ENCODE data around the gene PCGF3. TPM values are rescaled to one million over a fixed set of nuclear protein-coding genes. Genes with fewer than 3 reads are reported as not detected.

Gene PCGF3
- total RNA-seq, 4 donors from 2014 or later = 54.8 to 123 (median 90.5) TPM

DNA sequence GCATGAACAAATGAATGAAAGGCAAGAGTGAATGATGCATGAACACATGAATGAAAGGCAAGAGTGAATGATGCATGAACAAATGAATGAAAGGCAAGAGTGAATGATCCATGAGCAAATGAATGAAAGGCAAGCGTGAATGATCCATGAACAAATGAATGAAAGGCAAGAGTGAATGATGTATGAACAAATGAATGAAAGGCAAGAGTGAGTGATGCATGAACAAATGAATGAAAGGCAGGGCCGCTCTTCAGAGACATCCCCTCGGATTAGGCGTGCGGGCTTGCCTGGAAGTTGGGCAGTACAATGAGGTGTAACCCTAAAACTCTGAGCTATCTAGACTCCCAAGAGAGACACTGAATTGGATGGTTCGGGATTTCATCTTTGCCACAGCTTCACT lies 3.7 kb downstream of the PCGF3 start:
- no peaks in the 10 kb centered on the region for H3K9me3 ChIP-seq
- no peak overlapping the region for H3K27ac ChIP-seq
- H3K27me3 ChIP-seq = no peaks in the 10 kb centered on the region
- peaks cover 0 to 45% (median 16%) of the 10 kb centered on the region in 4 donors for H3K4me1 ChIP-seq
- peaks cover 0 to 16% (median 0%) of the 10 kb centered on the region in 3 donors for H3K36me3 ChIP-seq
- DNase-seq (ENCODE audit: low spot score in 2 of 2) = no peak
- TF ChIP-seq POLR2A (IDR thresholded peaks at IDR 0.05) = no peak
- no peak for TF ChIP-seq EP300 (IDR thresholded peaks at IDR 0.05)
- TF ChIP-seq, protein P1, sequence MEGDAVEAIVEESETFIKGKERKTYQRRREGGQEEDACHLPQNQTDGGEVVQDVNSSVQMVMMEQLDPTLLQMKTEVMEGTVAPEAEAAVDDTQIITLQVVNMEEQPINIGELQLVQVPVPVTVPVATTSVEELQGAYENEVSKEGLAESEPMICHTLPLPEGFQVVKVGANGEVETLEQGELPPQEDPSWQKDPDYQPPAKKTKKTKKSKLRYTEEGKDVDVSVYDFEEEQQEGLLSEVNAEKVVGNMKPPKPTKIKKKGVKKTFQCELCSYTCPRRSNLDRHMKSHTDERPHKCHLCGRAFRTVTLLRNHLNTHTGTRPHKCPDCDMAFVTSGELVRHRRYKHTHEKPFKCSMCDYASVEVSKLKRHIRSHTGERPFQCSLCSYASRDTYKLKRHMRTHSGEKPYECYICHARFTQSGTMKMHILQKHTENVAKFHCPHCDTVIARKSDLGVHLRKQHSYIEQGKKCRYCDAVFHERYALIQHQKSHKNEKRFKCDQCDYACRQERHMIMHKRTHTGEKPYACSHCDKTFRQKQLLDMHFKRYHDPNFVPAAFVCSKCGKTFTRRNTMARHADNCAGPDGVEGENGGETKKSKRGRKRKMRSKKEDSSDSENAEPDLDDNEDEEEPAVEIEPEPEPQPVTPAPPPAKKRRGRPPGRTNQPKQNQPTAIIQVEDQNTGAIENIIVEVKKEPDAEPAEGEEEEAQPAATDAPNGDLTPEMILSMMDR (IDR thresholded peaks at IDR 0.05) = no peak
- 88 to 95% methylated on average over 6 of the region's 6 CpGs for WGBS, 2 donors
- no peak overlapping the region for H3K4me3 ChIP-seq

DNA sequence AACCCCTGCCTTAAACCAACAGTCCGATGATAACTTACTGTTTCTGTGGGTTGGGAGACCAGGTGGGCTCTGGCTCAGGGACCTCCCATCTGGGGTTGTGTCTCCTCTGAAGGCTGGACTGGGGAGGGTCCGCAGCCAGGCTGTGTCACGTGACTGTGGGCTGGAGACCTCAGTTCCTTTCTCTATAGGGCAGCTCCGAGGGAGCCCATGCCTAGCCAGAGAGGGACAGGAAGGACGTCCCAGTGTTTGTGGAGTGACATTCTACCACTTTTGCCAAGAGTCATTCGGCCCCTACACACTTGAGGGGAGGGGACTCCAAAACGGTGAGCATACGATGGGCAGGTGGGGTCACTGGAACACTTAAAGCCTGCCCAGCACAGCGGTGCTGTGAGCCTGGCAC lies 4.5 kb downstream of the PCGF3 start:
- no peak for DNase-seq (ENCODE audit: low spot score in 2 of 2)
- peaks cover 0 to 40% (median 15%) of the 10 kb centered on the region in 4 donors for H3K4me1 ChIP-seq
- H3K4me3 ChIP-seq = no peak overlapping the region
- 69 to 94% methylated on average over 9 of the region's 9 CpGs for WGBS, 2 donors
- no peaks in the 10 kb centered on the region for H3K9me3 ChIP-seq
- H3K27ac ChIP-seq = no peak overlapping the region
- TF ChIP-seq POLR2A (IDR thresholded peaks at IDR 0.05) (no peak), EP300 (IDR thresholded peaks at IDR 0.05) (no peak)
- TF ChIP-seq, protein P1 (IDR thresholded peaks at IDR 0.05) = no peak
- H3K27me3 ChIP-seq = no peaks in the 10 kb centered on the region
- H3K36me3 ChIP-seq = peaks cover 0 to 19% (median 0%) of the 10 kb centered on the region in 3 donors

DNA sequence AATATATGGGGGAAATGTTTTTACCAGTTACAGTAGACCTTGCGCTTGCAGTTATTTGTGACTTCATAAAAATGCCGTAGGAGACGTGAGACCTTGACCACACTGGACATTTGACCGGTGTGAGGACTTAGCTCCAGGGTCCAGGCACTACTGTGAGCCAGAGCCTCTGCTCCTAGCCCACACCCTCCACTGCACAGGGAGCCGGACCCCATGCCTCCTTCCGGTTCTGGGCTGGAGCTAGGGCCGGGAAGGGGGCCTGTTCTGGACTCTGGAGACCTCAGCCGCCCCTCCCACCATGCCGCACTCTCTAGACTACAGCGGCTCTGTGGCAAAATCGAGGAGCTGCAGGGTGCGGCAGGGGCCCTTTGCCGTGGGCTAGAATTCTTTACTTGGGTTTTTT lies 5.3 kb downstream of the PCGF3 start:
- WGBS, 2 donors = 75 to 85% methylated on average over 13 of the region's 13 CpGs
- no peak overlapping the region for H3K27ac ChIP-seq
- H3K36me3 ChIP-seq = peaks cover 0 to 19% (median 0%) of the 10 kb centered on the region in 3 donors
- H3K9me3 ChIP-seq = no peaks in the 10 kb centered on the region
- TF ChIP-seq EP300 (IDR thresholded peaks at IDR 0.05) = no peak
- TF ChIP-seq POLR2A (IDR thresholded peaks at IDR 0.05) = no peak
- TF ChIP-seq, protein P1 (IDR thresholded peaks at IDR 0.05) = no peak
- DNase-seq (ENCODE audit: low spot score in 2 of 2) = no peak
- no peaks in the 10 kb centered on the region for H3K27me3 ChIP-seq
- no peak overlapping the region for H3K4me3 ChIP-seq
- H3K4me1 ChIP-seq = peaks cover 0 to 38% (median 14%) of the 10 kb centered on the region in 4 donors

DNA sequence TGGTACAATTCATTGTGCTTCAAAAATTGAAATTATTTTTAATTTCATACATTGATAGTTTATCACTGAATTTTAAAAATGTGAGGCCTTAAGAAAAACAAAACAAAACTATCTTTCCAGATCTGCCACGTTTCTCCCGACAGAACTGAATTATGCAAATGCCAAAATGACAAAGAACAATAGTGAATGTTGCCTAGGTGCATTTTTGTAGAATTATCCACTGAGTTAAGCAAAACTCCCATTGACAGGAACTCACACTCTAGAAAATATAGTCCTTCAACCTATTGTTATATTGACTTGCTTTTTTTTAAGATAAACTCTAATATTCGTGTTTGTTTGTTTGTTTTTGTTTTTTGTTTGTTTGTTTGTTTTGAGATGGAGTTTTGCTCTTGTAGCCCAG lies 6.5 kb downstream of the PCGF3 start:
- Histone ChIP-seq H3K9me3 (no peaks in the 10 kb centered on the region), H3K27me3 (no peaks in the 10 kb centered on the region), H3K36me3 (peaks cover 0 to 19% (median 0%) of the 10 kb centered on the region in 3 donors), H3K27ac (no peak overlapping the region), H3K4me3 (no peak overlapping the region), H3K4me1 (peaks cover 0 to 29% (median 12%) of the 10 kb centered on the region in 4 donors)
- TF ChIP-seq, protein P1 (IDR thresholded peaks at IDR 0.05) = no peak
- TF ChIP-seq POLR2A (IDR thresholded peaks at IDR 0.05) = no peak
- TF ChIP-seq EP300 (IDR thresholded peaks at IDR 0.05) = no peak
- DNase-seq (ENCODE audit: low spot score in 2 of 2) = no peak
- 33 to 42% methylated on average over 3 of the region's 3 CpGs for WGBS, 2 donors

DNA sequence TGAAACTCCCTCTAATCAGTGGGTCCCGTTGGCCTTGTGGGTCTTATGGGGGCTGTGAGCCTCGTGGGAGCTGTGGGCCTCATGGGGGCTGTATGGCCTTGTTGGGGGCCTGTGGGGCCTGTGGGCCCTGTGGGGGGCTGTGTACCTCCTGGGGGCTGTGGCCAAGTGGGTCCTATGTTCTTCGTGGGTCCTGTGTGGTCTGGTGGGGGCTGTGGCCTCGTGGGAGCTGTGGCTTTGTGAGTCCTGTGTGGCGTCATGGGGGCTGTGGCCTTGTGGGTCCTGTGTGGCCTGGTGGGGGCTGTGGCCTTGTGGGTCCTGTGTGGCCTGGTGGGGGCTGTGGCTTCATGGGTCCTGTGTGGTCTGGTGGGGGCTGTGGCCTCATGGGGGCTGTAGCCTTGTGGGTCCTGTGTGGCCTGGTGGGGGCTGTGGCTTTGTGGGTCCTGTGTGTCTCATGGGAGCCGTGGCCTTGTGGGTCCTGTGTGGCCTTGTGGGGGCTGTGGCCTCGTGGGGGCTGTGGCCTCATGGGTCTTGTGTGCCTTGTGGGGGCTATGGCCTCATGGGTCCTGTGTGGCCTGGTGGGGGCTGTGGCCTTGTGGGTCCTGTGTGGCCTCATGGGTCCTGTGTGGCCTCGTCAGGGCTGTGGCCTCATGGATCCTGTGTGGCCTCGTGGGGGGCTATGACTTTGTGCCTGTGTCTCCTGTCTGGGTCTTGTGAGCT lies 7.4 kb downstream of the PCGF3 start:
- TF ChIP-seq POLR2A (IDR thresholded peaks at IDR 0.05) (no peak), EP300 (IDR thresholded peaks at IDR 0.05) (no peak)
- TF ChIP-seq, protein P1 (IDR thresholded peaks at IDR 0.05) = no peak
- no peaks in the 10 kb centered on the region for H3K9me3 ChIP-seq
- H3K4me1 ChIP-seq = peaks cover 0 to 28% (median 5%) of the 10 kb centered on the region in 4 donors
- WGBS, 2 donors = 86 to 92% methylated on average over 7 to 9 of the region's 9 CpGs
- no peak overlapping the region for H3K4me3 ChIP-seq
- no peak overlapping the region for H3K27ac ChIP-seq
- DNase-seq (ENCODE audit: low spot score in 2 of 2) = no peak
- H3K36me3 ChIP-seq = peaks cover 0 to 19% (median 0%) of the 10 kb centered on the region in 3 donors
- H3K27me3 ChIP-seq = no peaks in the 10 kb centered on the region

All from tibial nerve (tissue), 4 donors.